HG02798 (cell line): Measurements from ENCODE around the gene CCAR1.
A peak's percentile ranks its signal among the peaks of the same experiment; 100 is the strongest.
"Not testable (repeated sequence)": the region's sequence is repeated elsewhere in the genome, so short reads cannot be mapped to it uniquely, and the experiment has no call there.

Experiments used
- ATAC-seq: cut with Tn5 transposase; IDR thresholded peaks from one replicate; pipeline ENCODE4 v1.9.1; 2021; ENCODE audit warnings: mild to moderate bottlenecking; ENCODE audit not compliant: unreplicated experiment, poor library complexity

Gene CCAR1

GRCh38 chr10:68822626-68823025, 101.6 kb downstream of the CCAR1 start:
- not testable (repeated sequence) for ATAC-seq

- peak; percentile 71 for ATAC-seq
Measured at GRCh38 chr10:68826764-68827591, 105.9 kb downstream of the CCAR1 start, which contains the start of gene STOX1. TSS of gene STOX1 (plus strand) at chr10:68827531. CDS start at chr10:68827624, 93 bp downstream.

- ATAC-seq, result not testable (repeated sequence)
Measured at GRCh38 chr10:68827592-68827959, 106.5 kb downstream of the CCAR1 start.

- peak; percentile 36 for ATAC-seq
Measured at GRCh38 chr10:68828083-68828601, 107.1 kb downstream of the CCAR1 start.

GRCh38 chr10:68828833-68829232, 107.8 kb downstream of the CCAR1 start:
- ATAC-seq, result no peak

GRCh38 chr10:68829521-68829920, 108.5 kb downstream of the CCAR1 start:
- ATAC-seq, result no peak

- no peak for ATAC-seq
Measured at GRCh38 chr10:68829952-68830351, 108.9 kb downstream of the CCAR1 start.

- no peak for ATAC-seq
Measured at GRCh38 chr10:68831961-68832455, 111.0 kb downstream of the CCAR1 start.

- ATAC-seq, result no peak
Measured at GRCh38 chr10:68832601-68833000, 111.6 kb downstream of the CCAR1 start.

- ATAC-seq, result no peak
Measured at GRCh38 chr10:68837626-68838322, 116.7 kb downstream of the CCAR1 start.

GRCh38 chr10:68840650-68841049, 119.6 kb downstream of the CCAR1 start:
- not testable (repeated sequence) for ATAC-seq
